ENCODE data around the gene IGF2R.

IGF2R gene

GRCh38 chr6:160055813-160056212 lies 86.9 kb downstream of the IGF2R start:
- no peak overlapping the region for H3K4me3 ChIP-seq (ENCODE audit: control insufficient read depth, low read depth, low read length)
- TF ChIP-seq CTCF (conservative IDR thresholded peaks at IDR 0.05; ENCODE audit: control insufficient read depth, insufficient read depth, low read depth, low read length), result no peak
- peak; percentile 59 for DNase-seq (ENCODE audit: low read depth)

GRCh38 chr6:160057080-160057479 lies 88.2 kb downstream of the IGF2R start:
- no peak for TF ChIP-seq CTCF (conservative IDR thresholded peaks at IDR 0.05; ENCODE audit: control insufficient read depth, insufficient read depth, low read depth, low read length)
- H3K4me3 ChIP-seq (ENCODE audit: control insufficient read depth, low read depth, low read length), result no peak overlapping the region
- DNase-seq (ENCODE audit: low read depth), result no peak

- no peak overlapping the region for H3K4me3 ChIP-seq (ENCODE audit: control insufficient read depth, low read depth, low read length)
- DNase-seq (ENCODE audit: low read depth), result no peak
- TF ChIP-seq CTCF (conservative IDR thresholded peaks at IDR 0.05; ENCODE audit: control insufficient read depth, insufficient read depth, low read depth, low read length), result no peak
These were observed 89.8 kb downstream of the IGF2R start for GRCh38 chr6:160058603-160059215.

- no peak for TF ChIP-seq CTCF (conservative IDR thresholded peaks at IDR 0.05; ENCODE audit: control insufficient read depth, insufficient read depth, low read depth, low read length)
- DNase-seq (ENCODE audit: low read depth), result no peak
- no peak overlapping the region for H3K4me3 ChIP-seq (ENCODE audit: control insufficient read depth, low read depth, low read length)
These were observed 91.3 kb downstream of the IGF2R start for GRCh38 chr6:160060221-160060620.

GRCh38 chr6:160060920-160061447 lies 92.1 kb downstream of the IGF2R start:
- H3K4me3 ChIP-seq (ENCODE audit: control insufficient read depth, low read depth, low read length), result no peak overlapping the region
- no peak for DNase-seq (ENCODE audit: low read depth)
- TF ChIP-seq CTCF (conservative IDR thresholded peaks at IDR 0.05; ENCODE audit: control insufficient read depth, insufficient read depth, low read depth, low read length), result no peak

GRCh38 chr6:160063771-160064413 lies 95.0 kb downstream of the IGF2R start:
- DNase-seq (ENCODE audit: low read depth), result no peak
- TF ChIP-seq CTCF (conservative IDR thresholded peaks at IDR 0.05; ENCODE audit: control insufficient read depth, insufficient read depth, low read depth, low read length), result no peak
- H3K4me3 ChIP-seq (ENCODE audit: control insufficient read depth, low read depth, low read length), result no peak overlapping the region
